Retina (tissue), 1 donor: ENCODE measurements around the gene KCTD10.
A peak's percentile ranks its signal among the peaks of the same experiment; 100 is the strongest.
"Not testable (repeated sequence)": the region's sequence is repeated elsewhere in the genome, so short reads cannot be mapped to it uniquely, and the experiment has no call there.

Source experiments
- DNase-seq: peaks from one replicate; pipeline ENCODE4 v3.0.0-alpha.2; 2016

Gene KCTD10

GRCh38 chr12:109448272-109448671 is 28.8 kb downstream of the KCTD10 start:
- DNase-seq, result no peak

GRCh38 chr12:109447482-109447881 is 29.6 kb downstream of the KCTD10 start:
- no peak for DNase-seq

- no peak for DNase-seq
These were observed 30.2 kb downstream of the KCTD10 start for GRCh38 chr12:109446869-109447268.

- DNase-seq, result no peak
These were observed 31.9 kb downstream of the KCTD10 start for GRCh38 chr12:109445191-109445609.

- no peak for DNase-seq
These were observed 32.8 kb downstream of the KCTD10 start for GRCh38 chr12:109444259-109444658.

- DNase-seq, result no peak
These were observed 33.3 kb downstream of the KCTD10 start for GRCh38 chr12:109443794-109444193.

- DNase-seq, result no peak
These were observed 36.1 kb downstream of the KCTD10 start for GRCh38 chr12:109440851-109441490.

- DNase-seq, result not testable (repeated sequence)
These were observed 37.1 kb downstream of the KCTD10 start for GRCh38 chr12:109439951-109440350.

- no peak for DNase-seq
These were observed 37.9 kb downstream of the KCTD10 start for GRCh38 chr12:109439181-109439580.

- no peak for DNase-seq
These were observed 40.9 kb downstream of the KCTD10 start for GRCh38 chr12:109436188-109436560.

GRCh38 chr12:109435428-109436187 is 41.5 kb downstream of the KCTD10 start:
- no peak for DNase-seq

- no peak for DNase-seq
These were observed 42.5 kb downstream of the KCTD10 start for GRCh38 chr12:109434582-109434981.

- DNase-seq, result no peak
These were observed 43.5 kb downstream of the KCTD10 start for GRCh38 chr12:109433618-109434017.

- DNase-seq, result peak; percentile 43
These were observed 44.2 kb downstream of the KCTD10 start for GRCh38 chr12:109432842-109433304.

- no peak for DNase-seq
These were observed 44.7 kb downstream of the KCTD10 start for GRCh38 chr12:109432431-109432830.

- no peak for DNase-seq
These were observed 46.9 kb downstream of the KCTD10 start for GRCh38 chr12:109430244-109430643.

- DNase-seq, result not testable (repeated sequence)
These were observed 48.3 kb downstream of the KCTD10 start for GRCh38 chr12:109428804-109429203.

- peak; percentile 67 for DNase-seq
These were observed 49.0 kb downstream of the KCTD10 start for GRCh38 chr12:109428037-109428629.

GRCh38 chr12:109423392-109423791 is 53.7 kb downstream of the KCTD10 start:
- no peak for DNase-seq

- DNase-seq, result no peak
These were observed 54.8 kb downstream of the KCTD10 start for GRCh38 chr12:109422251-109422650.

- DNase-seq, result no peak
These were observed 55.6 kb downstream of the KCTD10 start for GRCh38 chr12:109421355-109422087.

GRCh38 chr12:109418848-109419480 is 58.1 kb downstream of the KCTD10 start:
- DNase-seq, result no peak

GRCh38 chr12:109406147-109406546 is 71.0 kb downstream of the KCTD10 start:
- not testable (repeated sequence) for DNase-seq
